Right kidney (tissue), 1 donor: ENCODE data around the gene FBLIM1.
"Not testable (repeated sequence)": the region's sequence is repeated elsewhere in the genome, so short reads cannot be mapped to it uniquely, and the experiment has no call there.

Experiments
- DNase-seq: peaks from one replicate; pipeline ENCODE4 v3.0.0-alpha.2; 2016

FBLIM1 gene

GRCh38 chr1:15767941-15768340, 9.3 kb downstream of the FBLIM1 start:
- no peak for DNase-seq

GRCh38 chr1:15768388-15768787, 9.8 kb downstream of the FBLIM1 start:
- DNase-seq = no peak

GRCh38 chr1:15770313-15770962, 11.8 kb downstream of the FBLIM1 start:
- DNase-seq = no peak

GRCh38 chr1:15771836-15772515, 13.4 kb downstream of the FBLIM1 start:
- DNase-seq = no peak

GRCh38 chr1:15775706-15776105, 17.1 kb downstream of the FBLIM1 start:
- no peak for DNase-seq

GRCh38 chr1:15777909-15778707, 19.5 kb downstream of the FBLIM1 start:
- no peak for DNase-seq

- DNase-seq = no peak
Measured at GRCh38 chr1:15785683-15786082, 27.1 kb downstream of the FBLIM1 start.

- no peak for DNase-seq
Measured at GRCh38 chr1:15786581-15786980, 28.0 kb downstream of the FBLIM1 start.

GRCh38 chr1:15788624-15789301, 30.2 kb downstream of the FBLIM1 start:
- DNase-seq = no peak

- DNase-seq = no peak
Measured at GRCh38 chr1:15796086-15796462, 37.5 kb downstream of the FBLIM1 start.

- DNase-seq = no peak
Measured at GRCh38 chr1:15797614-15798390, 39.2 kb downstream of the FBLIM1 start.

- DNase-seq = no peak
Measured at GRCh38 chr1:15799004-15799867, 40.6 kb downstream of the FBLIM1 start.

GRCh38 chr1:15799928-15800835, 41.6 kb downstream of the FBLIM1 start:
- peak; percentile 68 for DNase-seq

GRCh38 chr1:15802234-15802965, 43.8 kb downstream of the FBLIM1 start:
- DNase-seq = no peak

- no peak for DNase-seq
Measured at GRCh38 chr1:15803380-15803779, 44.8 kb downstream of the FBLIM1 start.

GRCh38 chr1:15804060-15804459, 45.5 kb downstream of the FBLIM1 start:
- no peak for DNase-seq

GRCh38 chr1:15807121-15807520, 48.5 kb downstream of the FBLIM1 start:
- DNase-seq = no peak

GRCh38 chr1:15807549-15807948, 49.0 kb downstream of the FBLIM1 start, which contains the start of gene UQCRHL:
Gene UQCRHL (minus strand): TSS chr1:15807649. CDS start chr1:15807649, 0 bp downstream.
- DNase-seq = not testable (repeated sequence)

GRCh38 chr1:15808955-15809354, 50.4 kb downstream of the FBLIM1 start:
- no peak for DNase-seq
